T-helper 2 cell treated with Interferon-gamma antibody and Interleukin-4, amounts not matched to agents 5 μg/mL and 100 μg/mL, for 36 hours (primary cell): ENCODE measurements around the gene TUBB1.

ENCODE experiments used
- DNase-seq: peaks from one replicate; pipeline ENCODE4 v3.0.0; 2021; ENCODE audit warnings: low spot score
- H3K27ac Mint-ChIP-seq: one replicate; pipeline ENCODE4 v1.8.0; 2021; ENCODE audit warnings: mild to moderate bottlenecking, mixed read lengths
- H3K27me3 Mint-ChIP-seq: one replicate; pipeline ENCODE4 v1.8.0; 2021; ENCODE audit warnings: low read depth, mixed read lengths
- H3K36me3 Mint-ChIP-seq: one replicate; pipeline ENCODE4 v1.8.0; 2021; ENCODE audit warnings: low read depth, mixed read lengths
- H3K4me1 Mint-ChIP-seq: one replicate; pipeline ENCODE4 v1.8.0; 2021; ENCODE audit warnings: low read depth, mixed read lengths
- H3K4me3 Mint-ChIP-seq: one replicate; pipeline ENCODE4 v1.8.0; 2022; ENCODE audit warnings: mild to moderate bottlenecking, moderate library complexity, mixed read lengths
- H3K9me3 Mint-ChIP-seq: one replicate; pipeline ENCODE4 v1.8.0; 2021; ENCODE audit warnings: mixed read lengths

TUBB1 gene

GRCh38 chr20:59019217-59019616 is at the start of gene TUBB1:
TUBB1 (plus strand) TSS chr20:59019429; CDS start chr20:59019523, 94 bp downstream.
- peaks cover 19% of the 10 kb centered on the region for H3K36me3 Mint-ChIP-seq
- H3K9me3 Mint-ChIP-seq: no peaks in the 10 kb centered on the region
- H3K27ac Mint-ChIP-seq: no peak within 1 kb of the TSS
- H3K4me1 Mint-ChIP-seq: peaks cover 20% of the 10 kb centered on the region
- no peaks in the 10 kb centered on the region for H3K27me3 Mint-ChIP-seq
- no peak for DNase-seq
- no peak within 1 kb of the TSS for H3K4me3 Mint-ChIP-seq

- H3K27ac Mint-ChIP-seq: no peak overlapping the region
- no peak overlapping the region for H3K4me3 Mint-ChIP-seq
- no peak for DNase-seq
- no peaks in the 10 kb centered on the region for H3K9me3 Mint-ChIP-seq
- no peaks in the 10 kb centered on the region for H3K36me3 Mint-ChIP-seq
- H3K4me1 Mint-ChIP-seq: no peaks in the 10 kb centered on the region
- H3K27me3 Mint-ChIP-seq: peaks cover 25% of the 10 kb centered on the region
Measured at GRCh38 chr20:58969439-58969838, 49.8 kb upstream of the TUBB1 start.

- H3K27ac Mint-ChIP-seq: no peak overlapping the region
- no peaks in the 10 kb centered on the region for H3K36me3 Mint-ChIP-seq
- no peak overlapping the region for H3K4me3 Mint-ChIP-seq
- peaks cover 1% of the 10 kb centered on the region for H3K9me3 Mint-ChIP-seq
- peaks cover 20% of the 10 kb centered on the region for H3K27me3 Mint-ChIP-seq
- no peaks in the 10 kb centered on the region for H3K4me1 Mint-ChIP-seq
- no peak for DNase-seq
Measured at GRCh38 chr20:58970146-58970545, 49.1 kb upstream of the TUBB1 start.

- H3K27ac Mint-ChIP-seq: no peak overlapping the region
Measured at GRCh38 chr20:58971429-58971828, 47.8 kb upstream of the TUBB1 start.

GRCh38 chr20:58973179-58973578 is 46.0 kb upstream of the TUBB1 start:
- H3K9me3 Mint-ChIP-seq: peaks cover 8% of the 10 kb centered on the region
- H3K27ac Mint-ChIP-seq: no peak overlapping the region
- peaks cover 17% of the 10 kb centered on the region for H3K27me3 Mint-ChIP-seq
- peak; percentile 2 for DNase-seq
- H3K36me3 Mint-ChIP-seq: no peaks in the 10 kb centered on the region
- H3K4me3 Mint-ChIP-seq: no peak overlapping the region
- H3K4me1 Mint-ChIP-seq: no peaks in the 10 kb centered on the region

More at GRCh38 chr20:58971429-58971828, 47.8 kb upstream of the TUBB1 start:
- H3K27me3 Mint-ChIP-seq: peaks cover 17% of the 10 kb centered on the region
- no peaks in the 10 kb centered on the region for H3K36me3 Mint-ChIP-seq
- H3K4me1 Mint-ChIP-seq: no peaks in the 10 kb centered on the region
- DNase-seq: peak; percentile 1
- H3K4me3 Mint-ChIP-seq: no peak overlapping the region
- peaks cover 8% of the 10 kb centered on the region for H3K9me3 Mint-ChIP-seq

GRCh38 chr20:58973866-58974265 is 45.4 kb upstream of the TUBB1 start:
- no peaks in the 10 kb centered on the region for H3K36me3 Mint-ChIP-seq
- peaks cover 8% of the 10 kb centered on the region for H3K9me3 Mint-ChIP-seq
- H3K27me3 Mint-ChIP-seq: peaks cover 19% of the 10 kb centered on the region
- H3K4me3 Mint-ChIP-seq: no peak overlapping the region
- no peak overlapping the region for H3K27ac Mint-ChIP-seq
- DNase-seq: no peak
- no peaks in the 10 kb centered on the region for H3K4me1 Mint-ChIP-seq

- no peak overlapping the region for H3K27ac Mint-ChIP-seq
- H3K4me3 Mint-ChIP-seq: no peak overlapping the region
- H3K36me3 Mint-ChIP-seq: no peaks in the 10 kb centered on the region
- H3K4me1 Mint-ChIP-seq: no peaks in the 10 kb centered on the region
- no peak for DNase-seq
- H3K9me3 Mint-ChIP-seq: peaks cover 8% of the 10 kb centered on the region
- H3K27me3 Mint-ChIP-seq: peaks cover 14% of the 10 kb centered on the region
Measured at GRCh38 chr20:58975353-58975752, 43.9 kb upstream of the TUBB1 start.

GRCh38 chr20:58976061-58976730 is 43.0 kb upstream of the TUBB1 start:
- H3K4me1 Mint-ChIP-seq: no peaks in the 10 kb centered on the region
- H3K4me3 Mint-ChIP-seq: no peak overlapping the region
- DNase-seq: no peak
- peaks cover 12% of the 10 kb centered on the region for H3K27me3 Mint-ChIP-seq
- H3K27ac Mint-ChIP-seq: no peak overlapping the region
- no peaks in the 10 kb centered on the region for H3K36me3 Mint-ChIP-seq
- H3K9me3 Mint-ChIP-seq: peaks cover 8% of the 10 kb centered on the region

GRCh38 chr20:58978351-58979190 is 40.7 kb upstream of the TUBB1 start:
- Mint-ChIP-seq H3K27ac (no peak overlapping the region), H3K36me3 (peaks cover 7% of the 10 kb centered on the region), H3K4me3 (no peak overlapping the region), H3K4me1 (peaks cover 8% of the 10 kb centered on the region), H3K9me3 (peaks cover 8% of the 10 kb centered on the region), H3K27me3 (peaks cover 11% of the 10 kb centered on the region)
- no peak for DNase-seq

GRCh38 chr20:58980711-58981627 is 38.3 kb upstream of the TUBB1 start, which contains the start of gene NELFCD:
NELFCD (plus strand) TSS chr20:58981256; CDS start chr20:58981310, 54 bp downstream.
- peak; percentile 86 for DNase-seq
- Mint-ChIP-seq H3K4me3 (peak within 1 kb of the TSS; percentile 97), H3K4me1 (peaks cover 29% of the 10 kb centered on the region), H3K27me3 (peaks cover 11% of the 10 kb centered on the region), H3K9me3 (no peaks in the 10 kb centered on the region), H3K27ac (peak within 1 kb of the TSS; percentile 90), H3K36me3 (peaks cover 20% of the 10 kb centered on the region)

- no peaks in the 10 kb centered on the region for H3K9me3 Mint-ChIP-seq
- H3K4me3 Mint-ChIP-seq: peak overlapping the region; percentile 97
- peaks cover 25% of the 10 kb centered on the region for H3K36me3 Mint-ChIP-seq
- peak overlapping the region; percentile 90 for H3K27ac Mint-ChIP-seq
- H3K27me3 Mint-ChIP-seq: peaks cover 11% of the 10 kb centered on the region
- H3K4me1 Mint-ChIP-seq: peaks cover 34% of the 10 kb centered on the region
- DNase-seq: no peak
Measured at GRCh38 chr20:58981628-58982364, 37.4 kb upstream of the TUBB1 start.

- DNase-seq: no peak
- Mint-ChIP-seq H3K27me3 (peaks cover 11% of the 10 kb centered on the region), H3K4me3 (peak overlapping the region; percentile 97), H3K9me3 (no peaks in the 10 kb centered on the region), H3K4me1 (peaks cover 36% of the 10 kb centered on the region), H3K27ac (peak overlapping the region; percentile 90), H3K36me3 (peaks cover 31% of the 10 kb centered on the region)
Measured at GRCh38 chr20:58982406-58983114, 36.7 kb upstream of the TUBB1 start.
